ENCODE data around the gene DNMT3L. TPM values are rescaled to one million over a fixed set of nuclear protein-coding genes. Genes with fewer than 3 reads are reported as not detected.

The DNMT3L gene
- total and polyA plus RNA-seq, 7 donors = not detected

- no peaks in the 10 kb centered on the region for H3K36me3 ChIP-seq
- no peaks in the 10 kb centered on the region for H3K9me3 ChIP-seq
- no peak for DNase-seq
- H3K27ac ChIP-seq = no peak overlapping the region
- peaks cover 0 to 12% (median 9%) of the 10 kb centered on the region in 4 donors for H3K4me1 ChIP-seq
- no peak overlapping the region for H3K4me3 ChIP-seq
- TF ChIP-seq, protein P1, sequence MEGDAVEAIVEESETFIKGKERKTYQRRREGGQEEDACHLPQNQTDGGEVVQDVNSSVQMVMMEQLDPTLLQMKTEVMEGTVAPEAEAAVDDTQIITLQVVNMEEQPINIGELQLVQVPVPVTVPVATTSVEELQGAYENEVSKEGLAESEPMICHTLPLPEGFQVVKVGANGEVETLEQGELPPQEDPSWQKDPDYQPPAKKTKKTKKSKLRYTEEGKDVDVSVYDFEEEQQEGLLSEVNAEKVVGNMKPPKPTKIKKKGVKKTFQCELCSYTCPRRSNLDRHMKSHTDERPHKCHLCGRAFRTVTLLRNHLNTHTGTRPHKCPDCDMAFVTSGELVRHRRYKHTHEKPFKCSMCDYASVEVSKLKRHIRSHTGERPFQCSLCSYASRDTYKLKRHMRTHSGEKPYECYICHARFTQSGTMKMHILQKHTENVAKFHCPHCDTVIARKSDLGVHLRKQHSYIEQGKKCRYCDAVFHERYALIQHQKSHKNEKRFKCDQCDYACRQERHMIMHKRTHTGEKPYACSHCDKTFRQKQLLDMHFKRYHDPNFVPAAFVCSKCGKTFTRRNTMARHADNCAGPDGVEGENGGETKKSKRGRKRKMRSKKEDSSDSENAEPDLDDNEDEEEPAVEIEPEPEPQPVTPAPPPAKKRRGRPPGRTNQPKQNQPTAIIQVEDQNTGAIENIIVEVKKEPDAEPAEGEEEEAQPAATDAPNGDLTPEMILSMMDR (IDR thresholded peaks at IDR 0.05) = no peak
- no peak for TF ChIP-seq POLR2AphosphoS5 (IDR thresholded peaks at IDR 0.05)
- no peak for TF ChIP-seq EP300 (IDR thresholded peaks at IDR 0.05)
- no peak for TF ChIP-seq POLR2A (IDR thresholded peaks at IDR 0.05)
- intact Hi-C loops (cut with DNase I) = no loop called here
- 77 to 87% methylated on average over 24 of the region's 24 CpGs for WGBS, 2 donors
- peaks cover 6 to 54% (median 38%) of the 10 kb centered on the region in 3 donors for H3K27me3 ChIP-seq
Observed at GRCh38 chr21:44289381-44290010, 27.8 kb upstream of the DNMT3L start.

- Histone ChIP-seq H3K27me3 (peaks cover 6 to 49% (median 29%) of the 10 kb centered on the region in 3 donors), H3K9me3 (no peaks in the 10 kb centered on the region), H3K4me1 (peaks cover 0 to 11% (median 7%) of the 10 kb centered on the region in 4 donors), H3K27ac (no peak overlapping the region), H3K4me3 (no peak overlapping the region), H3K36me3 (no peaks in the 10 kb centered on the region)
- 89 to 94% methylated on average over 23 of the region's 23 CpGs for WGBS, 2 donors
- intact Hi-C loops (cut with DNase I) = no loop called here
- TF ChIP-seq, protein P1 (IDR thresholded peaks at IDR 0.05) = no peak
- TF ChIP-seq POLR2AphosphoS5 (IDR thresholded peaks at IDR 0.05) (no peak), POLR2A (IDR thresholded peaks at IDR 0.05) (no peak), EP300 (IDR thresholded peaks at IDR 0.05) (no peak)
- no peak for DNase-seq
Observed at GRCh38 chr21:44288251-44289110, 26.8 kb upstream of the DNMT3L start.

- no peaks in the 10 kb centered on the region for H3K36me3 ChIP-seq
- no peak overlapping the region for H3K4me3 ChIP-seq
- H3K27ac ChIP-seq = no peak overlapping the region
- H3K27me3 ChIP-seq = peaks cover 6 to 41% (median 27%) of the 10 kb centered on the region in 3 donors
- intact Hi-C loops (cut with DNase I) = no loop called here
- 64 to 76% methylated on average over 31 of the region's 31 CpGs for WGBS, 2 donors
- H3K9me3 ChIP-seq = no peaks in the 10 kb centered on the region
- H3K4me1 ChIP-seq = peaks cover 0 to 11% (median 7%) of the 10 kb centered on the region in 4 donors
- no peak for TF ChIP-seq POLR2AphosphoS5 (IDR thresholded peaks at IDR 0.05)
- no peak for TF ChIP-seq POLR2A (IDR thresholded peaks at IDR 0.05)
- no peak for TF ChIP-seq EP300 (IDR thresholded peaks at IDR 0.05)
- TF ChIP-seq, protein P1 (IDR thresholded peaks at IDR 0.05) = no peak
- no peak for DNase-seq
Observed at GRCh38 chr21:44286716-44287632, 25.3 kb upstream of the DNMT3L start.

DNA sequence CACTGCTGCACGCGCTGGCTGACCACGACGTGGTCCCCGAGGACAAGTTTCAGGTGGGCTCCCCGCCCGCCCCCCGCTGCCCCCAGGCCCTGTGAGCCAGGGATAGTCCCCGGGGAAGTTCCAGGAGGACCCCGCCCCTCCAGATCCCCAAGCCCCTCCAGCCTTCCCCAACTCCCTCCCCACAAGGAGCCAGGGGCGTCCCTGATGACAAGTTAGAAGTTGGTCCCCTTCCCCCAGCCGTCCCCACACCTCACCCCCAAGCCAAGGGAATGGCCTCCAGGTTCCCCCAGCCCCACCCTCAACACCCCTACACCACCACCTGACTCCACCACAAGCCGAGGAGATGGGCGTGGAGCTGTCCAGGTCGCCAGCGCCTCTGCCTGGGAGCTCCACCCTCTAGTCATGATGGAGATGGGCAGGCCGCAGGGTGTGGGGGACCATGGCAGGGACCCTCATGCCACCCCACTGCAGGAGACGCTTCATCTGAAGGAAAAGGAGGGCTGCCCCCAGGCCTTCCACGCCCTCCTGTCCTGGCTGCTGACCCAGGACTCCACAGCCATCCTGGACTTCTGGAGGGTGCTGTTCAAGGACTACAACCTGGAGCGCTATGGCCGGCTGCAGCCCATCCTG, 24.5 kb upstream of the DNMT3L start:
- peaks cover 6 to 41% (median 27%) of the 10 kb centered on the region in 3 donors for H3K27me3 ChIP-seq

More for the DNA sequence above, 24.5 kb upstream of the DNMT3L start:
- Histone ChIP-seq H3K27ac (no peak overlapping the region), H3K36me3 (no peaks in the 10 kb centered on the region), H3K4me3 (peak overlapping the region in 2 of 4 donors; percentile 17 to 26), H3K4me1 (peaks cover 0 to 11% (median 7%) of the 10 kb centered on the region in 4 donors), H3K9me3 (no peaks in the 10 kb centered on the region)
- no peak for DNase-seq
- 30 to 64% methylated on average over 21 of the region's 21 CpGs for WGBS, 2 donors
- TF ChIP-seq, protein P1 (IDR thresholded peaks at IDR 0.05) = no peak
- no peak for TF ChIP-seq EP300 (IDR thresholded peaks at IDR 0.05)
- TF ChIP-seq POLR2AphosphoS5 (IDR thresholded peaks at IDR 0.05) = no peak
- TF ChIP-seq POLR2A (IDR thresholded peaks at IDR 0.05) = no peak
- intact Hi-C loops (cut with DNase I) = no loop called here
